Measurements from ENCODE around the gene GPX3.

Gene GPX3

DNA sequence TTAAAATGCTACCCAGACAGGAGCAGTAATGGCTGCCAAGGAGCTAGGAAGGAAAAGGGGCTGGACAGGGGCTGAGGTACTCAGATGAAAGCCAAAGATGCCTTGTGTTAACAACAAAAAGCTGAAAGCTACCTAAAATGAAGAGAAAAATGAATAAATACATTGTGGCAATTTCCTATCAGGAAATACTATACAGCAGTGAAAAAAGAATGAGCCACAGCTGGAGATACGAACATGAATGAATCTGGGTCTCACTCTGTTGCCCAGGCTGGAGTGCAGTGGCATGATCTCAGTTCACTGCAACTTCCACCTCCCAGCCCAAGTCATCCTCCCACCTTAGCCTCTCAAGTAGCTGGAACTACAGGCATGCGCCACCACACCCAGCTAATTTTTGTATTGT, 54.2 kb downstream of the GPX3 start:
- DNase-seq (ENCODE audit: low read depth): no peak
- TF ChIP-seq, protein P1, sequence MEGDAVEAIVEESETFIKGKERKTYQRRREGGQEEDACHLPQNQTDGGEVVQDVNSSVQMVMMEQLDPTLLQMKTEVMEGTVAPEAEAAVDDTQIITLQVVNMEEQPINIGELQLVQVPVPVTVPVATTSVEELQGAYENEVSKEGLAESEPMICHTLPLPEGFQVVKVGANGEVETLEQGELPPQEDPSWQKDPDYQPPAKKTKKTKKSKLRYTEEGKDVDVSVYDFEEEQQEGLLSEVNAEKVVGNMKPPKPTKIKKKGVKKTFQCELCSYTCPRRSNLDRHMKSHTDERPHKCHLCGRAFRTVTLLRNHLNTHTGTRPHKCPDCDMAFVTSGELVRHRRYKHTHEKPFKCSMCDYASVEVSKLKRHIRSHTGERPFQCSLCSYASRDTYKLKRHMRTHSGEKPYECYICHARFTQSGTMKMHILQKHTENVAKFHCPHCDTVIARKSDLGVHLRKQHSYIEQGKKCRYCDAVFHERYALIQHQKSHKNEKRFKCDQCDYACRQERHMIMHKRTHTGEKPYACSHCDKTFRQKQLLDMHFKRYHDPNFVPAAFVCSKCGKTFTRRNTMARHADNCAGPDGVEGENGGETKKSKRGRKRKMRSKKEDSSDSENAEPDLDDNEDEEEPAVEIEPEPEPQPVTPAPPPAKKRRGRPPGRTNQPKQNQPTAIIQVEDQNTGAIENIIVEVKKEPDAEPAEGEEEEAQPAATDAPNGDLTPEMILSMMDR (IDR thresholded peaks at IDR 0.05; ENCODE audit: low read length, missing control alignments): no peak
- H3K4me3 ChIP-seq (replicated peaks; ENCODE audit: low read depth, low read length): no peak overlapping the region

DNA sequence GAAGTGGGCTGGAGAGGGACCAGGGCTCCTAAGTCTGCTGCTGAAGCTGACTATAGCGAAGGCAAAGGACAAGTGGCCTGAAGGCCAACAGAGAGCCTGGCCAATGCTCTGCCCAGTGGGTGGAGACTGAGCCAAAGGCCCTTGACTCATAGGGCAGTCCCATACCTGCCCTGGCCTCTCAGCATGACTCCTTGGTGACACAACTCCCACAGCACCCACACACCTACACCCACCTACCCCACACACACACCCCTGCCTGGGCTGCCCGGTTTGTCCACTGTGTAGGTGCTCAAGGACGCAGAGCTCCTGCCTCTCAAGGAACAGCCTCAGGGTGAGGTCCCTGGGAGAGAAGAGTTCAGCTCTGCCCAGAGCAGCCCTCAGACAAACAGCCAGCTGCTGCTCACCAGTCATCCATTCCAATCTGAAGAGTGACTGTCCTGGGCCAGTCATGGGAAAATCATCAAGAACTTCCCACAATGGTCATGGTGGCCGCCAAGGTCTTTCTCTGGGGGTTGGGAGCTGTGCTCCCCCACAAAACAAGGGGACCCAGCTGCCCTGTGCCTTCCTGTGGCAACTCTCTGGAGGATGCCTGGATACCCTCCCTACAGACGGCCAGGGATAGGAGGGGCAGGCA, 55.4 kb downstream of the GPX3 start:
- TF ChIP-seq, protein P1 (IDR thresholded peaks at IDR 0.05; ENCODE audit: low read length, missing control alignments): no peak
- H3K4me3 ChIP-seq (replicated peaks; ENCODE audit: low read depth, low read length): no peak overlapping the region
- no peak for DNase-seq (ENCODE audit: low read depth)

DNA sequence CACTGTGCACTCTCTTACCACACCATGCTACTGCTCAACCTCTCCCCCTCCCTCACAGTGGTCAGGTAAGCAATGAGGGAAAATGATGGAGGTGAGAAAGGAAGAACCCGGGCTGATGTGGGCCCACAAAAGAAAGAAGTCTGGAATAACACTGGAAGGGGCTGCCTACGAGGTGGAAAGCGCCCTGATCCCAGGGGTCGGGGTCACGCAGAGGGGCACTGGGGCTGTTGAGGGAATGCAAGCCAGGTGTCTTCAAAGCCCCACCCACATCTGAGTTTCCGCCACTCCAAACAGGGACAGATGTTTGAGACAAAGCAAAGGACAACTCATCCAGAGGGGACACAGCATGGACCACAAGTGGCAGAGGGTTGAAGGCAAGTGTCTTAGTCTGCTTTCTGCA, 56.2 kb downstream of the GPX3 start:
- TF ChIP-seq, protein P1 (IDR thresholded peaks at IDR 0.05; ENCODE audit: low read length, missing control alignments): no peak
- no peak for DNase-seq (ENCODE audit: low read depth)
- no peak overlapping the region for H3K4me3 ChIP-seq (replicated peaks; ENCODE audit: low read depth, low read length)

DNA sequence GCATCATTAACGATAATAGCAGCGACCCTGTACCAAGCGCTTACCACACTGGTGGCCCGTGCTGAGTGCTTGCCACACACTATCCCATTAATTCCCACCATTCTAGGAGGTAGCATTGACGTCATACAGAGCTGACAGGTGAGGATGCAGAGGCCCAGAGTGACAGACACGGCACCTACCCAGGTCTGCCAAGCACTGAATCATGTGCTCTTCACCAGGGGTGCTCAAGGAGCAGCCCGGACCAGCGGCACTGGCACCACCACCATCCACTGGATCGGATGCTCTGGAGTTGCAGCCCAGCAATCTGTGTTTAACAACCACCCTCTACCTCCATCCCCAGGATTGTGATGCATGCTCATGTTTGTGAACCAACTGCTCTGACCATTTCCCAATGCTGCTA, 57.0 kb downstream of the GPX3 start:
- DNase-seq (ENCODE audit: low read depth): no peak
- TF ChIP-seq, protein P1 (IDR thresholded peaks at IDR 0.05; ENCODE audit: low read length, missing control alignments): no peak
- H3K4me3 ChIP-seq (replicated peaks; ENCODE audit: low read depth, low read length): no peak overlapping the region

DNA sequence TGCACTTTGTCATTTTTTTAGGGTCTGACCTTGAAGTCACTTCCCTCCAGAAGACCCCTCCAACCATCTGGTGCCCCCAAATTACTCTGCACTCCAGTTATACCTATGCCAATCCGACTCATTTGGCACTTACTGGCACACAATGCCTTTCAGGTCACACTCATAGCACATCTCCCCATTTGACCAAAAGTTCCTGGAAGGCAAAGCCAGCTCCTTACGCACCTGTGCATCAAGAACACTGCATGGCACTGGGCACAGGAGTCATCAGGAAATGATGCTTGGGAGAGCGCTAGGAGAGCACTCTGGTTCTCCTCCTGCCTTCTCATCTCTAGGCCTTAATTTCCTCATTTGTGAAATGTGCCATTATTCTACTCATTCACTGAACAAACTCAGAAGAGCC, 57.6 kb downstream of the GPX3 start:
- TF ChIP-seq, protein P1 (IDR thresholded peaks at IDR 0.05; ENCODE audit: low read length, missing control alignments): no peak
- no peak for DNase-seq (ENCODE audit: low read depth)
- H3K4me3 ChIP-seq (replicated peaks; ENCODE audit: low read depth, low read length): no peak overlapping the region

All from fibroblast of pulmonary artery (primary cell).